Endometrial microvascular endothelial cells (primary cell): ENCODE measurements around the gene FAM131A. TPM values are rescaled to one million over a fixed set of nuclear protein-coding genes. Genes with fewer than 3 reads are reported as not detected.

Experiments used
- in situ Hi-C: cut with HindIII; loops from 2 replicates; pipeline ENCODE4 v1.10.0; 2017; ENCODE audit warnings: low sequenced_read_pairs, low pct_unique_long_range_greater_than_20kb; ENCODE audit errors: inconsistent ontology term
- total RNA-seq: library from RNA; depleted of rRNA; stranded (reverse); fragments of >200 nt; gene quantifications from one replicate; pipeline ENCODE4 v1.2.3, GENCODE V29; 2015; ENCODE audit errors: inconsistent ontology term

FAM131A gene
- total RNA-seq, 1 donor from 2014 or later: 73.9 TPM

- in situ Hi-C loops: no loop called here
Measured at GRCh38 chr3:184352149-184352785, 14.9 kb downstream of the FAM131A start.

GRCh38 chr3:184352897-184353545, 15.6 kb downstream of the FAM131A start:
- in situ Hi-C loops: no loop called here

GRCh38 chr3:184353546-184353941, 16.1 kb downstream of the FAM131A start:
- in situ Hi-C loops: no loop called here

GRCh38 chr3:184354121-184354728, 16.8 kb downstream of the FAM131A start:
- in situ Hi-C loops: no loop called here

GRCh38 chr3:184354754-184355153, 17.4 kb downstream of the FAM131A start:
- in situ Hi-C loops: no loop called here

DNA sequence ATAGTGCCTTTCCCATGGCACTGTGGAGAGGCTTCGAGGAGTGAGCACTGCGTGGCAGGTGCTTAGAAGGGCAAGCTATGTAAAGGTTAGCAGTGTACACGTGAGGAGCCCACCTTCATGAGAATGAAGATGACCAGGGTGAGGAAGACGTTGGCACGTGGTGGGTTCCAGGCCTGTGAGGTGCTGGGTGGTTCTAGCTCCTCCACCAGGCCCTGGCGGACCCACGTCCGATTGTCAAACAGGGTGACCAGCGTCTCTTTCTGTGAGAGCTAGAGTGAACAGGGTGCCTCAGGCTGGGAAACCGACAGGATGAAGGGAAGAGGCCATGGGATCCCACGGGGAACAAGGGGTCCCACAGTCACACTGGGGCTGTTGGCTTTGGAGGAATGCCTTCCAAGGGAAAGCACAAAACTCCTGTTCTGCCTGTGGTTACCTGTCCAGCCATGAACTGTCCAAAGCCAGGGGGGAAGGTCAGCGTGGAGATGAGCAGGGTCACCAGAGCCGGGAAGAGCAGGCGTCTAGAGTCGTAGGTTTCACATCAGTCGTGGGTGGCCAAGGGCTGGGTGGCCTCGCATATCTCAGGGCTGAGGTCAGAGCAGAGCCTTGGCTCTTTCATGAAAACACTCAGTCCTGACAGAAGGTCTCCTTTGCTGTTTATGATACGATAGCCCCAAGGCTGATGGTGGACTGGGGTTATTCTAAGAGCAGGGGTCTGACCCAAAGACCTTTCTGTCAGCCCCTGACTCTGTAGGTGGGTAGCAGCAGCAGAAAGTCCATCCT, 18.1 kb downstream of the FAM131A start:
- in situ Hi-C loops: no loop called here

DNA sequence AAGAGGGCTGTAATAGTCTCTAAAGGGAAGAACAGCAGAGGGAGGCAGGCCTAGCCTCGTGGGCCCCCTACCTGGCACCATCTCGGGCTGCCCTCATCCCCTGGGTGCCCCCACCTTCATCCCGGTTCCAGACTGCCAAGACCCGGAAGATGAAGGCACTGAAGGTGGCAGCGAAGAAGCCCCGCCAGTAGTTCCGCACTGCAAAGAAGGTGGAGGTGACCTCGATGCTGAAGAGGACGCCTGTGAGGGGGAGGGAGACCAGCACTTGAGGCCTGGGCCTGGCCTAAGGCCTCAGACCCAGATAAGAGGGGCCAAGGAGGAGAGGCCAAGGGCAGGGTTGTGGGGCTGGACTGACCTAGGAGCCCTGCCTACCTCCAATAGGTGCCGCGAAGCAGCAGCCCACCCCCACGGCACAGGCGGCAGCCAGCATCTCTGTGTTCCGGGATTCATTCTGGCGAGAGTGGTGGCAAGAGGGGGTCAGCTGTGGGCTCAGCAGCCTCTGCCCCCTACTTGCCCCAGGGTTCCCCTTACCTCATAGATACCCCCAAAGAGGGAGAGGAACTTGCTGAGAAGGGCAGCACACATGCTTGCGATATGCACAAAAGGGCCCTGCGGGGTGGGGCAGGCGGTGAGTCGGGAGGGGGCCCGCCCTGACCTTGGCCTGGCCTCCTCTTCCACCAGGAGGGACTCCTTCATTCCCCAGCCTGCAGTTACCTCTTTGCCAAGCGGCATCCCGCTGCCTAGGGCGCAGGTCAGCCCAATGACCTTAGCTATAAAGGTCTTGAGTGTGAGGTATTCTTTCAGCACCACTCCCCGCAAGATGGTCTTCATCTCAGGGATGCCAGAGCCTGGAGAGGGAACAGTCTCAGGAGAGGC, 20.1 kb downstream of the FAM131A start:
- in situ Hi-C loops: no loop called here

- in situ Hi-C loops: no loop called here
Measured at GRCh38 chr3:184358124-184358767, 20.8 kb downstream of the FAM131A start.

- in situ Hi-C loops: no loop called here
Measured at GRCh38 chr3:184358921-184359350, 21.5 kb downstream of the FAM131A start.

DNA sequence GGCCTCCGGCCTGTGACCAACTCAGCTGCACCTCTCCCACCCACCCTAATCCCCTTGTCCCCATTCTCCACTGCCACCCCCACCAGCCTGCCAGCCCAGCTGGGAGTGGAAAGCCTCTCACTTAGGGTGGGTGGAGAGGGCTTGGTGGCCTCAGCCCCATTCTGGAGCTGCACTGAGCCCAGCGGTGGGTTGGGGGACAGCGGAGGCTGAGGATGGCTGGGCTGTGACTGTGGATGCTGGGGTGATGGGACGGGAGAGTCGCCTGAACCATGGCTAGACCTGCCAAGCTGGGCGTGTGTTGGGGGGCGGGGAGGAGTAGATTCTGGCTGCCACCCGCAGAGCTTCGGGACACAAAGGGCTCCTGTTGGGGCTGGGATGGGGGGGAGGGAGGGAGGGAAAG, 22.2 kb downstream of the FAM131A start:
- in situ Hi-C loops: no loop called here

GRCh38 chr3:184360070-184360928, 22.9 kb downstream of the FAM131A start:
- in situ Hi-C loops: no loop called here

DNA sequence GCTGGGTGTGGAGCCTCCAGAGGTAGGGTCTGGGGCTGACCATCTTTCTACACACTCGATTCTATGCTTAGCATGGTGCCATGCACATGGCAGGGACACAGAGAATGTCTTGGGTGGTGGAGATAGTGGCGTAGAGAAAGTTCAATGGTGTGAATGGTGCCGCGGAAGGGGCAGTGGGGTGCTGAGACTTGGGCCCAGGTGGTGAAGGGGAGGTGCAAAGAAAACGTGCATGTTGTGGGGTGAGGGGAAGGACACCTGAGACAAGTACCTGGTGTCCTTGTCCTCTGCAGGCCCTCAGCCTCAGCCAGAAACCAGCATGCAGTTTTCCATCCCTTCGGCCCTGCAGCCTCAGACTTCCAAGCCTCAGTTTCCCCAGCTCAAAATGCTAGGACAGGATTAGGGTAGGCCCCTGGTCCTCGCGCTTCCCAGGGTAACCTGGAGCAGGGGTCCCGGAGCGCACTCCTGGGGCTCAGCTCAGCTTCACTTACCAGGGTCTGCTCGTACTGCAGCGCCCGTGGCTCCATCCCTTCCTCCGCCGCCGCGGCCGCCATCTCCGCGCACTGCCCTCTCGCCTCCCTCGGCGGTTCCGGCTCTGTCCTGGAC, 23.6 kb downstream of the FAM131A start:
- in situ Hi-C loops: no loop called here

- in situ Hi-C loops: no loop called here
Measured at GRCh38 chr3:184361532-184361931, 24.1 kb downstream of the FAM131A start, which contains the start of the genes CLCN2 and POLR2H. TSS of gene CLCN2 (minus strand) at chr3:184361605. CDS start at chr3:184361479, 126 bp downstream. TSS of gene POLR2H (plus strand) at chr3:184361710. CDS start at chr3:184363493, 1,783 bp downstream.

- in situ Hi-C loops: no loop called here
Measured at GRCh38 chr3:184361932-184362667, 24.7 kb downstream of the FAM131A start.

DNA sequence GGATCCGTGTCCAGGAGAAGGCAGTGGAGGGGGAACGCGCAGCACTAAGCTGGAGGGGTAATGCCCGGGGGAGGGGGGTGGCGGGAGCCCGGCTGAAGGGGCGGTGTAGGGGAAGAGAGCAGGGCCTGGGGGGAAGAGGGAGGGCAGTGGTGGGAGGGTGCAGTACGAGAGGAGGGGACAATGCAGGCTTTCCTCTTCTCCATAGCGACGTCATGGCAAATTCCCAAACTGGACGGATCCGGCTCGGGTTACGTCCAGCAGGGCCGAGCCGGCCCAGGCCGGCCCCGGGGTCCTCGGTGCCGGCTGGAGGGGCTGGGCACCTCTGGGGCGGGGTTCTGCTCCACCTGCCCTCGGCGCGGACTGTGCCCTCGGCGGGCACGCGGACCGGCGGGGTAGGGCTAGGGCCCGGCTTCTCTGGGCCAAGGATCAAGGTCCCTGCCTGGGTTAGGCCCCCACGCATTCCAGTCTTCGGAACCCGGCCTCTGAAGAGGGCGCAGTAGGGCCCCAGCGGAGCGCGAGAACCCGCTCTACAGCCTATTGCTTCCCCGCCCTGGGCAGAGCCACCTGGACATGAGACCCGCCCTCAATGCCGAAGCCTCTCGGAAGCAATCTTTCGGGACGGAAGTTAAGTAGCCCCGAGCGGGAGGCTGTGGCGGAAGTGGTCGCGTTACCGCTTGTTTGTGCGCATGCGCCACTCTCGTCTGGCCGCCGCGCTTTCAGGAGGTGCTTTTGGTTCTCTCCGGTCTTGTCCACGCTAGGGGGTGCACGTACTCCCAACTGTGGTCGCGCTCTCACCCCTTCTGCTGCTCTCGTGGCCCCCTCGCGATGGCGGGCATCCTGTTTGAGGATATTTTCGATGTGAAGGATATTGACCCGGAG, 25.5 kb downstream of the FAM131A start:
- in situ Hi-C loops: no loop called here
